Cerebellar cortex (tissue), 1 donor: ENCODE data around the gene PSMD12.
"Not testable (repeated sequence)": the region's sequence is repeated elsewhere in the genome, so short reads cannot be mapped to it uniquely, and the experiment has no call there.

ENCODE experiments used
- DNase-seq: peaks from one replicate; pipeline ENCODE4 v3.0.0-alpha.2; 2015; ENCODE audit warnings: low spot score

Gene PSMD12

DNA sequence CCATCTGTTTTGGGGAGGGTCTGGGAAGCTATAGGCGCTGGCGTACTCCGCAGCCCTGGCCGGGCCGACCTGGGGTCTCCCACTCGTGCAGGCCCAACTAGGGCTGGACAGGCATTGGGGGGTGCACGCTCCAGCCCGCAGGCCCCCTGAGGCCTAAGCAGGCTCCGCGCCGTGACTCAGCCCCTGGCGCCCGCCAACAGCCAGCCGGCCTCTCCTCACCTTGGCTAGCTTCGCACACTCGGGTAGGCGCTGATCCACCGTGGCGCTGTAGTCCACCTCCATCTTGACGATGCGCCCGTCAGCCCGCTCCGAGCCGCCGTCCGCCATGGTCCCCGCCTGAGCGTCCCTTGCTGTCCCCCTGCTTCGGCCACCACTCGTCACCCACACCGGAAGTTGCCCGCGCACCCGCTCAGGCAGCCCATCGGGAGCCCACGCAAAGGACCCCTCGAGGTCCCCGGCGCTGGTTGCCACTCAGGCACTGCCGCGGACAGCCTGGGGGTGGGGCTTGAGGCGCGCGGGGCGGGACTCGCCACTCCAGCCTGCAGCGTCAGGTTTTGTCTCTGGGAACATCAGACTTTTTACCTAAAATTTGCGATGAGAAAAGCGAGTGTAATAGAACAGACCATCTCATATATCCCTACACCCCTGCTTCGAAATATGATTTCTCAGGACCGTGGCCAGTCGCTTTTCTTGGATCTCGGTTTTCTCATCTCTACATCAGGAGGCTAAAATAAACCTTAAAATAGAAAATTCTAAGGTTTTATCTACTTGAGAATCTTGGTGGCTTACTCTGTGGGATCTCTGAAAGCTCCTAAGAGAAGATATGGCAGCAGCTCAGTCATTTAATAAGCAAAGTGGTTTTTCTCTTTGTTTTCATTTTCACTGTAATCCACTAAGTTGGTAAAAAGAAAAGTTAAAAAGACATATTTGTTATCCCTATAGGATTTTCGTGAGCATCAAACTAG is at the start of gene PSMD12:
PSMD12 (minus strand) TSS at position 385 of the 965 bp plus-strand sequence; CDS start at position 327, 58 bp downstream.
- peak; percentile 92 for DNase-seq

DNA sequence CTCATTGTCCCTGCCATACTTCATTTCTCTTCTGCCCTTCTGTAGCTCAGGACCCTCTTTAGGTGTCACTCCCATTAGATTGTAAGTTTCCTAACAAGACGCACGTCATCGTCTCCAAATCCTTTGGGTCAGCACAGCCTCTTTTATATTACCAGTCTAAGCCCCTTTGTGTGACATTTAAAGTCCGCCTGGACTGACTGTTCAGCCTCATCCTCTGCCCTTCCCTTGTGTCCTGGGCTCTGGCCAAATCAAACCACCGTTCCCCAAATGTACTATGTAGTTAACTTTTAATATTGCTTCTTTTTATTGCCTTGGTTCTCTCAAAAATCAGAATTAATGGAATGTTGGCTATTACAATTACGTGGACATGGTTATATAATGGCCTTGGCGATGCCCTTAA is 48.9 kb upstream of the PSMD12 start:
- DNase-seq, result no peak

DNA sequence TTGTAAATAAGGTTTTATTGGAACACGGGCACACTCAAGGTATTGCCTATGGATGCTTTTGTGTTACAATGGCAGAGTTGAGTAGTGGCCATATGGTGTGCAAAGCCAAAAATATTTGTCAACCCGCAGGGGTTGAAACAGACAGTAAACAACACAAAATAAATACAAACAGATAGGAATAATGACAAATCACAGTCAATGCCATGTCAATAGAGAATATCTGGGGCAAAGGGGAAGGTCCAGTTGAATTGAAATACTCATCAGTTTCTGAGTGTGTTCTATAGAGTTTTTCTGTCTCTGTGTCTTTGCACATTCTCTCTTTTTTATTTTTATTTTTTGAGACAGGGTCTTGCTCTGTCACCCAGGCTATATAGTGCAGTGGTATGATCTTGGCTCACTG is 48.2 kb upstream of the PSMD12 start:
- DNase-seq, result no peak

DNA sequence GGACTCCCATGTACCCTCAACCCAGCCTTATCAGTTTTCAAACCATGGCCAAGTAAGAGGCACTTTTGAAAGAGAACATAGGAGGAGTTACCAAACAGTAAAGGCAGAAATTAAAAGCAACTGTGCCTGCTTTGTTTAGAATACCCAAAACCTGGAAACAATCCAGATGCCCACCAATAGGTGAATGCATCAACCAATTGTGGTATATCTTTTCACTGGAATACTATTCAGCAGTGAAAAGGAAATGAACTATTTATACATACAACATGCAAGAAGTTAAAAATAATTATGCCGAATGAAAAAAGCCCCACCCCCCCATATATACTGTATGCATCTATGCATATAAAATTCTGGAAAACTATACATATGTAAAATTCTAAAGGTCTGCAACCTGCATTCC is 47.8 kb upstream of the PSMD12 start:
- no peak for DNase-seq

DNA sequence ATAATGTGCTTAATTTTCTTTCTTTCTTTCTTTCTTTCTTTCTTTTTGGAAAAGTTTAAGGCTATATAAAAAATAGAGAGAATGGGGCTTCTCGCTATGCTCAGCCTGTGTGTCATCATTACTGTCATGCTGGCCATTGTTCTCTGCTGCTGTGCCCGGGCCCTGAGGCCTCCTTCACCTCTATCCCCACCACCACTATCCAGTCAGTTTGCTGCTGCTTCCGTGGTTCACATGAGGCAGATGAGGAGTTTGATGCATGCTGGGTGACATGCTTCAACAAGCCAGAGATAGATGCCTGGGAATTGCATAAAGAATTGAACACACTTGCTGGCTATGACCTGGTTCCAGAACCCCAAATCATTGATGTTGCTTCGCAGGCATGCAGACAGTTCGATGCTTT is 47.0 kb upstream of the PSMD12 start:
- no peak for DNase-seq

DNA sequence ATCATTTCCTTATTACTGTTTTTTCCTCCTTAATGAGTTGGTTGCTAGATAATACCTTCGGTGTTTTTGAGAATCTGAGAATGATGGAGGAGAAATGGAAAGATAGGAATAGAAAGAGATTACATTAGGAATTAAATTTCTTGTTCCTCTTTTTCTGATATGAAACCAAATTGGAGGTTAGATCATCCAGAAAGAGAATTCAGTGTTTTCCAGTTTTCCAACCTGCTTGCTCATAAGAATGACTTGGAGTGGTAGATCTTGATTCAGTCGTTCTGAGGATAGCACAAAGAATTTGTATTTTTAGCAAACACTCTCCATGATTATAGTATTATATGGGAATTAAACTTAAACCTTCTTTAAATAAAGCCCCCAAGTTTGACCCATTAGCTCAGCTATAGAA is 46.6 kb upstream of the PSMD12 start:
- DNase-seq, result no peak

DNA sequence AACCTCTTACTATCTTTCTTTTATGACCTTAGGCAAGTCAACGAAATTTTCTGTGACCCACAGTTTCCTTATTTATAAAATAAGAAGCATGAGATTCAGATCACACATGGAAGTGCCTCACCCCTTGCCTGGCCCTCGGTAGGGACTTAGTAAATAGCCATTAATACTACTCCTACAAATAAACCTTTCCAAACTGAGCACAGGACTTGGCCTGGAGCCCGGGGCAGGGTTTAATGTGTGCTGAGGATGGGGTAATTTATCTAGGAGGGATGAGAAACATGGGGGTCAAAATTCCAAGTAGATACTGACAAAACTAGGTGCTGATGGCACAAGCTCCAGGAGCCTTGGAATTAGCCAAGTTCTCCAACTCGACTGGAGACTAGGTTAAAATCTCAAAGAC is 45.7 kb upstream of the PSMD12 start:
- no peak for DNase-seq

DNA sequence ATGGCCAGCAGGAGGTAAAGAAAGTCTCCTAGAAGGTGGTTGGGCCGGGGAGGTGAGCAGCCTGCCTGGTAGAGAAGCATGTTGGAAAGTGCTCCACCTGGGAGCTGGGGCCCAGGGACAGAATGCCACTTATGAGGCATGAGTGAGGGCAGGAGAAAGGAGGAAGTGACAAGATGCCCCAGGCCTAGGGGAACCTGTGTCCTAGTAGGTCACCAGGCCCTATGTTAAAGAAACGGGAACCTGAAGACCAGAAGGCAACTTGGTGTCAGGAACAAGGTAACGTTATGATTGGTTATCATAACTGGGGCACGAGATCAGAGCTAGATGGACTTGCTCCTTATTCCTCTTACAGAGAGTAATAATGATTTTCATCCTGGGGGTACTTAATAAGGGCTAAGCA is 45.0 kb upstream of the PSMD12 start:
- DNase-seq, result no peak

DNA sequence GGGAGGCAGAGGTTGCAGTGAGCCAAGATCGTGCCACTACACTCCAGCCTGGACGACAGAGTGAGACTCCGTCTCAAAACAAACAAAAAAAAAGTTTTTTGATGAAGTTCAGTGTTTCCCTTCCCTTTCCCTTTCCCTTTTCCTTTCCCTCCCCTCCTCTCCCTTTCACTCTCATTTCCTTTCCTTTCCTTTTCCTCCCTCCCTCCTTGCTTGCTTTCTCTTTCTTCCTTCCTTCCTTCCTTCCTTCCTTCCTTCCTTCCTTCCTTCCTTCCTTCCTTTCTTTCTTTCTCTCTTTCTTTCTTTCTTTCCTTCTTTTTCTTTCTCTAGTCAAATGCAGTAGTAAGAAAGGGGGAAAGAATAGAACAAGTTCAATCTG is 42.1 kb upstream of the PSMD12 start:
- not testable (repeated sequence) for DNase-seq

DNA sequence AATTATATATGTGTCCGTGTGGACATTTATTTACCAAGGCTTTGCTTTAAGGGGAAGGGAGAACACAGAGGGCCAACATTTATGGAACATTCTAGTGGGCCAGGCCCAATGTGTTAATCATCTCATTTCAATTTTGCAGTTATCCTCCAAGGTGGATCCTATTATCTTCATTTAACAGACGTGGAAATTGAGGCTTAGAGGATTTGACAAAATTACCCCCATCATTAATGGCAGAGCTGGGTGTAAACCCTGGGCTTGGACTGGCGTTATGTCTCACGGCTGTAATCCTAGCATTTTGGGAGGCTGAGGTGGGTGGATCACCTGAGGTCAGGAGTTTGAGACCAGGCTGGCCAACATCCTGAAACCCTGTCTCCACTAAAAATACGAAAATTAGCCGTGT is 37.1 kb upstream of the PSMD12 start:
- DNase-seq, result no peak

DNA sequence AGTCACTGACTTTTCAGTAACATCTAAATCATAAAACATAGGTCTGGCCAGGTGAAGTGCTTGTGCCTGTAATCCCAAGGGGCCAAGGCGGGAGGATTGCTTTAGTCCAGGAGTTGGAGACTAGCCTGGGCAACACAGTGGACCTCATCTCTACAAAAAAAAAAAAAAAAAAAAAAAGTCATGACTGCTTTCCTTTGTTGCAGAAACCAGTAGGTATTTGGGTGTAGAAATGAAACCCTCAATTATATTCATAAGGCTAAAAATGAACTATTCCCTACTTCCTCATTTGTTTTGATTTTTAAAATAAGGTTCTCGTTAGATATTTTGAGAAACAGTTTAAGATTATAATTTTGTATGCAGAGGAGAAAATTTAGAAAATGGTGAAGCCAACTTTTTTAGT is 36.7 kb upstream of the PSMD12 start:
- DNase-seq, result no peak

DNA sequence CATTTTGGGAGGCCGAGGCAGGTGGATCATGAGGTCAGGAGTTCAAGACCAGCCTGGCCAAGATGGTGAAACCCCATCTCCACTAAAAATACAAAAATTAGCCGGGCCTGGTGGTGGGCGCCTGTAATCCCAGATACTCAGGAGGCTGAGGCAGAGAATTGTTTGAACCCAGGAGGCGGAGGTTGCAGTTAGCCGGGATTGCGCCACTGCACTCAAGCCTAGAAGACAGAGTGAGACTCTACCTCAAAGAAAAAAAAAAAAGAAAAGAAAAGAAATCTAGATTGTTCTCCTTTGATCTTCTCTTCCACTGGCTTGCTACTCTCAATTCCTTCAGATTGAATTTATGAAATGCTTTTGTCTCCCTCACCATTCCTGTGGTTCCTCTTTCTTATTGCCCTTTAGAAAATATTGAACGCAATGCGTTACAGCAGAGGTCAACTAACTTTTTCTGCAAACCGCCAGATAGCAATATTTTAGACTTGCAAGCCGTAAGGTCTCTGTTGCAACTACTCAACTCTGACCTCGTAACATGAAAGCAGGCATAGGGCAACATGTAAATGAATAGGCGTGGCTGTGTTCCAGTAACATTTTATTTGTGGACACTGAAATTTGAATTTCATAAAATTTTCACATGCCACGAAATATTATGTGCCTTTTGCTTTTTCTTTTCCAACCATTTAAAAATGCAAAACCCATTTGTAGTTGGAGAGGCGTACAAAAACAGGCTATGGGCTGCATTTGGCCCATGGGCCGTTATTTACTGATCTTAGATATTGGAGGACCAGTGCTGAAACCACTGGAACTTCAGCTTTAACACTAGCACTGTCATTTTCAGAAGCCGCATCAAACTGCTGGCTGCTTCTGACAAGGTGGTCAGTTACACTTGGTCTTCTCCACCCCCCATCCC is 35.5 kb upstream of the PSMD12 start:
- no peak for DNase-seq

DNA sequence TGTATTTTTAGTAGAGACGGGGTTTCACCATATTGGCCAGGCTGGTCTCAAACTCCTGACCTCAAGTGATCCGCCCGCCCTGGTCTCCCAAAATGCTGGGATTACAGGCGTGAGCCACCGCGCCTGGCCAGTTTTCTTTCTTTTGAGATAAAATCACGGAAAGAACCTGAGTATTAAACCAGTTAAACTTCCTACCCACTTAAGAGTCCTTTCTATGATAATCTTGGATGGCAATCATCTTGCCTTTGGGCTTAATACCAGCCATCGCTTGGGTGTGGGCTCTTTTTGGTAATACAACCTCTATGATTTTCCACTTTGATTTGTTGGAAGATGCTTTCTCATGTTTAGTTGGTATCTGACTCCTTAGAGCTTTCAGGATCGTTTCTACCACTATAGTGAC is 34.7 kb upstream of the PSMD12 start:
- DNase-seq, result no peak

DNA sequence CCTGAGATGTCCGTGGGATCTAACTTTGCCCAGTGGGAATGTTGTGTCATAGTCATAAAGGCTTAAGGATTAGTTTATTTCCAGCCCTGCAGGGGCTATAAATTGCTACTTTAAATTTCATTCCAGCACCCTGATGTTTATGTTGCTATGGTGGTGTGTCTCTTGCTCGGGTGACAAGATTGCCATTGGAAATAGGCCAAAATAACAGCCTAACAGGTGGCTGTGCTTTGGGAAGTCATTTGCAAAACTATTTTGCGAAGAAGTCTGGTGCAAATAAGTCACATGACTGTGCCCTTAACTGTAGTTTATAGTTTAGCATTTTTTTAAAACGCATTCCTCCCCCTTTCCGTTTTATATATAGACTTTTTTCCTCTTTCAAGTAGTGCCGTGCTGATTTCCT is 33.8 kb upstream of the PSMD12 start:
- DNase-seq, result peak; percentile 11

DNA sequence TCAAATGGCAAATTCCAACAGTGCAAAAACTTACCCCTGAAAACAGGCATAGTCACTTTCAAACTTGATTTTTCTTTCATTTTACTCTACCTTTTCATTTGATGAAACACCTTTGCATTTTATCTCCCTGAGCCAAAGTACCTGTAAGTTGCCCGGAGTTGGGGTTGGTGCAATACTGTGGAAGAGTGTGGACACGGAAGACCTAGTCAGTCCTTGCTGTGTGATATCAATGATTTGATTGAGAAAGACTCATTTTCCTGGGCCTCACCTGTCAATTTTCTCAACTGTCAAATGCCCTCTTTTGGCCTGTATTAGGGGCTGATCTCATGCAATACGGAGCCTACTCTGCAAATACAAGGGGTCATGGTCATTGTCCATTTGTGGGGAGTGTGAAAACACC is 33.3 kb upstream of the PSMD12 start:
- no peak for DNase-seq

DNA sequence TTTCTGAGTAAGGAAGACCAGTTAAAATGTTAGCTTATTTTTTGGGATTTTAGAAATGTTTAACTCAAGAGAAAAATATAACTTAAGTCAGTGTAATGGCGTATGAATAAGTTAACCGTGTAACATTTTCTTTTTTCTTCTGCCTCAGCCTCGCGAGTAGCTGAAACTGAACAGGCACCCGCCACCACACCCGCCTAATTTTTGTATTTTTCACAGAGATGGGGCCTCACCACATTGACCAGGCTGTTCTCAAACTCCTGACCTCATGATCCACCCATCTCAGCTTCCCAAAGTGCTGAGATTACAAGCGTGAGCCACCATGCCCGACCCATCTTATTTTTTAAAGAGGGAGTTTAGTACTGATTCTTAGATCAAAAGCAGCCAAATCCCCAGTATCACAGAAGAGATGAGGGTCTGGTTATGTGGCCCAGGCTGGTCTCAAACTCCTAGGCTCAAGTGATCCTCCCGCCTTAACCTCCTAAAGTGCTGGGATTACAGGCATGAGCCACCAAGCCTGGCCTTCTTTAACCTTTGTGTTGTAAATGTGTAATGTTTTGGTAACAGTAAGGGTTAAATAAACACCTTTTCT is 27.5 kb upstream of the PSMD12 start:
- no peak for DNase-seq

DNA sequence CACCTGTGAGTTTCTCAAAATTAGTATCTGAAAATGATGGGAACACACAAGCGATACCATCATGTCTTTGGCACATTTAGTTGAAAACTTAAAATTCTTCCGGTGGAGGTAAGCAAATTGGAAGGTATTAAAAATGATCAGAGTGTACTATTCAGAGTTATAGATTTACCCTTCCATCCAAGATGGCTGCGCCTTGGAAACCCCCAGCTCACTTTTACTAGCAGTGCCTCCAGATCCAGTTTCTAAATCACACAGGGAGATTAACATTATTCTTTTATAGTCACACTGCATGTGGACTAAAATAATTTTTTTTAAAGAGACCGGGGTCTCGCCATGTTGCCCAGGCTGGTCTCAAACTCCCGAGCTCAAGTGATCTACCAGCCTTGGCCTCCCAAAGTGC is 25.7 kb upstream of the PSMD12 start:
- no peak for DNase-seq

DNA sequence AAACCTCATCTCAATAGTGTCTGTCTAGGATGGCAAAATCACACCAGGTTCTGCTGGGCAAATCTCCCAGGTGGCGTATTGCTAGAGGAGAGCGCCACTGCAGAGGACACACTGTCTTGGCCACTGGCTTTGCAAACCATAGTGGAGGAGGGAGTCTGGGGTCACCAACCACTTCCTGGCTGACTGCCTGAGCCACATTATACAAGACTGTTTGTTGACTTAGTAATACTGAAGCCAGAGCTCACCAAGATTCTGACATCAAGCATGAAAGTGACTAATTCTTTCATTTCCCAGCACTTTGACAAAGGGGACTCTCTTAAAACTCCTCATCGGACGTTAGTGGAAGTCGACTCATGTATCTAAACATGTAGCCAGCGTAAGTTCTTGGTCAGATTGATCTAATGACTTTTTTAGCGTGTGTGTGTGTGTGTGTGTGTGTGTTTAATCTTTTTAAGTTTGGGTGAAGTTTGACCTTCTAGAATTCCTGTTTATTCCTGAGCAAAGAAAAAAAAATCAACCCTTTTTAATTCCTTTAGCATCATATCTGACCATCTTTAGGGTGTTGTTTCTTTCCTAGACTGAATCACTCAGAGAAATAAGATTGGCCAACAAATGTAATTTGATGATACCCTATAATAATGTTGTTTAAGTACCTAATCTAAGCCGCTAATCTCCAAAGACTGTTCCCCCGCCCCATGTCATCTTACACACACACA is 24.4 kb upstream of the PSMD12 start:
- peak; percentile 21 for DNase-seq

DNA sequence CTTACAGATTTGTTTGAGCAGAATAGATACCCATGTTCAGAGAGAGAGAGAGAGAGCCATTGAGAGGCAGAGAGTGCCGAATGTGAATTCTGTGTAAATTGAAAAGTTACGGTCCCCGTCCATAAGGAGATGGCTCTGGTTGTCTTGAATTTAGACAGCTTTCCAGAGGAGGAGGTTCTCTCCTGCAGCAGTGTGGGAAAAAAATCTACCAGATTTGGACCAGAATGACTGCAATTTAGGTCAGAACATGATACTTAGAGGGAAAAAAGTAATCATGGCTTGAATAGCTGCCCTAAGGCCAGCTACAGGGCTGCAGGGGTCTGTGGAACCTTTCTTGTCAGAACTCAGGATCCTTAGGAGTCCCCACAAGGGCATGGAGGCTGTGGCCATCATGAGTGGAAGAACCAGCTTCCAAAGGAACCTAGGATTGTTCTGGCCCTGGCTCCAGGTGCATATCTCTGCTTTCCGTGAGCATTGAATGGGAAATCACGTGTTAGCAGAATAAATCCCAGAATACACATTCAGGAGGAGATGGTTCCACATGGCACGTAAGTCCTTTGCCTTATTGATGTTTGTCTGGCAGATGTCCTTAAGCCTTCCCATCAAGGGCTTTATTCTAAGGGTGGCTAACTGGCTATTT is 23.7 kb upstream of the PSMD12 start:
- no peak for DNase-seq

DNA sequence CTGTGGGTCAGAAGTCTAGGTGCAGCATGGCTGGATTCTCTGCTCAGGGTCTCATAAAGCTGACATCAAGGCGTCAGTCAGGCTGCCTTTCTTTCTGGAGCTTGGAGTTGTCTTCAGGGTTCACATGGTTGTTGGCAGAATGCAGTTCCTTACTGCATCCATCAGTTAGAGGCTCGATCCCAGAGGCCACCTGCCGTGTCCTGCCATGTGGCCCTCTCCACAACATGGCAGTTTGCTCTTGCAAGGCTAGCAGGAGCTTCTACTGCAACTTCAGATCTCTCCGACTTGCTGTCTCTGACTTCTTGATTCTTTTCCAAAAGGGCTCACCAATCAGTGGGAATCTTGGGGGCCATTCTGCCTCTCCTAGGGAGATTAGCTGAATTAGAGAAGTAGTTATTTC is 22.6 kb upstream of the PSMD12 start:
- peak; percentile 61 for DNase-seq

DNA sequence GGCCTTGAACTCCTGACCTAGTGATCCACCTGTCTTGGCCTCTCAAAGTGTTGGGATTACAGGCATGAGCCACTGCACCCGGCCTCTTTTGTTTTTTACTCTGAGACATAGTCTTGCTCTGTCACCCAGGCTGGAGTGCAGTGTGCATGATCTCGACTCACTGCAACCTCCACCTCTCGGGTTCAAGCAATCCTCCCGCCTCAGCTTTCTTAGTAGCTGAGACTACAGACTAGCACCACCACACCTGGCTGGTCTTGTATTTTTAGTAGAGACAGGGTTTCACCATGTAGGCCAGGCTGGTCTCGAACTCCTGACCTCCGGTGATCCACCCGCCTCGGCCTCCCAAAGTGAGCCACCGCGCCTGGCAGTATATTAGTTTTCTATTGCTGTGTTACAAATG is 22.2 kb upstream of the PSMD12 start:
- not testable (repeated sequence) for DNase-seq
